ENCODE results near the gene INSIG1.

DNA sequence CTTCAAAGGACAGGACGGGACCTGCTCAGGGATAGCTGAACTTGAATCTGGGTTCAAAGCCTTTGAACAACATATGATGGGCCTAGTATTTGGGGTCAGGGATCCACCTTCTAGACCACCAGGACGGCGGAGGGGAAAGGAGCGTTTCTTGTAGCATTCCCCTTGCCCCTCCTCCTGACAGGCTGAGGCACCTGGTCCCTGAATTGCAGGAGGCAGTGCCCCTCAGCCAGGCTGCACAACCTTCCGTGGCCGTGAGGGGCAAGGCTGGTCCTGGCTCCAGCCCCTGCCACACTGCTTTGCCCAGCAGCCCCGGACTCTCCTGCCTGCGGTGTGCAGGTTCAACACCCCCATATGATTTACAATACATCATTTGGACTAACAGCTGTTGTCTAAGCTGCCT, 58.1 kb downstream of the INSIG1 start:
- TF ChIP-seq, protein P1, sequence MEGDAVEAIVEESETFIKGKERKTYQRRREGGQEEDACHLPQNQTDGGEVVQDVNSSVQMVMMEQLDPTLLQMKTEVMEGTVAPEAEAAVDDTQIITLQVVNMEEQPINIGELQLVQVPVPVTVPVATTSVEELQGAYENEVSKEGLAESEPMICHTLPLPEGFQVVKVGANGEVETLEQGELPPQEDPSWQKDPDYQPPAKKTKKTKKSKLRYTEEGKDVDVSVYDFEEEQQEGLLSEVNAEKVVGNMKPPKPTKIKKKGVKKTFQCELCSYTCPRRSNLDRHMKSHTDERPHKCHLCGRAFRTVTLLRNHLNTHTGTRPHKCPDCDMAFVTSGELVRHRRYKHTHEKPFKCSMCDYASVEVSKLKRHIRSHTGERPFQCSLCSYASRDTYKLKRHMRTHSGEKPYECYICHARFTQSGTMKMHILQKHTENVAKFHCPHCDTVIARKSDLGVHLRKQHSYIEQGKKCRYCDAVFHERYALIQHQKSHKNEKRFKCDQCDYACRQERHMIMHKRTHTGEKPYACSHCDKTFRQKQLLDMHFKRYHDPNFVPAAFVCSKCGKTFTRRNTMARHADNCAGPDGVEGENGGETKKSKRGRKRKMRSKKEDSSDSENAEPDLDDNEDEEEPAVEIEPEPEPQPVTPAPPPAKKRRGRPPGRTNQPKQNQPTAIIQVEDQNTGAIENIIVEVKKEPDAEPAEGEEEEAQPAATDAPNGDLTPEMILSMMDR (conservative IDR thresholded peaks at IDR 0.05; ENCODE audit: low read length), result no peak
- TF ChIP-seq EZH2phosphoT487 (IDR thresholded peaks at IDR 0.05; ENCODE audit: borderline replicate concordance), result no peak

All from Loucy (cell line).